AG10803 (cell line): ENCODE measurements around the gene CDKAL1.

ENCODE experiments used
- DNase-seq: peaks from one replicate; pipeline ENCODE4 v3.0.0; 2010; ENCODE audit warnings: low read depth
- H3K4me3 ChIP-seq: 2 replicates; pipeline ENCODE4 v1.5.1; 2011; ENCODE audit warnings: mild to moderate bottlenecking, low read length, control low read depth
- CTCF ChIP-seq: conservative IDR thresholded peaks from 2 replicates; pipeline ENCODE4 v1.5.1; 2011; ENCODE audit warnings: mild to moderate bottlenecking, low read length, control low read depth, inconsistent platforms

The CDKAL1 gene

DNA sequence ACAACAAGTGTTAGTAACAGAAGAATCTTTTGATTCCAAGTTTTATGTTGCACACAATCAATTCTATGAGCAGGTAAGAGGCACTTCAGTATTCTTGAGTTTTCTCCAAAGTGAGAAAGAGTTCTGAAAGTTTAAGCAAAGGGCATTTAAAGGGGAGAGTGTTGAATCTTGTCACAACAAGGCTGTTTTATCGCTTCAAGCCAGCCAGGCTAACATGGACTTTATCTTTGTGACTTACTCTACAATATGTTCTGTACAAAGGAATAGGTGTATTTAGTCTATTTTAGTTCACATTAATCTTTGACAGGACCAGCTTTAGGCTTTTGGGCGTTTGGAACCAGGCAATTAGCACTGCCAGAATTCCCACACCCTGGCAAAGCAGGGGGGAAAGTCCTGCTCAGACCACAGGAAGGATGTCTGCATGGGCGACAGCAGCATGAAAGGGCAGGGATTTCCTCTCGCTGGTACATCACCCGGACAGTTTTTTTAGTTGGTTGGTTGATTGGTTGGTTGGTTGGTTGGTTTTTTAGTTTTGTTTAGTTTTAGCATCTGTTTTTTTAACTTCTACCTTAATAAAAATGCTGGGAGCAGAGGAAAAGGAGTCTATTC lies 663.9 kb downstream of the CDKAL1 start:
- DNase-seq, result no peak
- H3K4me3 ChIP-seq, result no peak overlapping the region
- TF ChIP-seq CTCF, result no peak

DNA sequence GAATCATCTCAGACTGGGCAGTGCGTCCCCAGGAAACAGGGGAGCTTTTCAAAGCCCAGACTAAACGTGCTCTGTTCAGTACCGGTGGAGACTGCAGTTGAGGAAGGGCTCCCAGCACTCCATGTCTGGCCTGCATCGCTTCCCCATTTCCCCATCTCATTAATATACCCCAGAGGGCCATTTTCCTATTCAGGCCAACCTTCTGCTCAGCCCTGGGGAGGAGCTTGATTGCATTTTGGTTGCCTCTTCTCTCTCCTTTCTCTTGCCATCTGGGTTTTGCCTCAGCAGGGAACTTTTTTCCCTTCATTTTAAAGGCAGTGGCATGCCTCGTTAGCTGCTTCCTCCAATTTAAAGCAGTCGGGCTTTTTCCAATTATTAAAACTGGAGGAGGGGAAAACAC lies 665.0 kb downstream of the CDKAL1 start:
- DNase-seq, result no peak
- H3K4me3 ChIP-seq, result no peak overlapping the region
- TF ChIP-seq CTCF, result no peak

- no peak for DNase-seq
- no peak for TF ChIP-seq CTCF
- no peak overlapping the region for H3K4me3 ChIP-seq
Measured at GRCh38 chr6:21200134-21200870, 666.0 kb downstream of the CDKAL1 start.

GRCh38 chr6:21201187-21201586 lies 666.9 kb downstream of the CDKAL1 start:
- DNase-seq, result no peak
- TF ChIP-seq CTCF, result no peak
- H3K4me3 ChIP-seq, result no peak overlapping the region

- no peak overlapping the region for H3K4me3 ChIP-seq
- no peak for DNase-seq
- no peak for TF ChIP-seq CTCF
Measured at GRCh38 chr6:21201637-21202350, 667.5 kb downstream of the CDKAL1 start.

DNA sequence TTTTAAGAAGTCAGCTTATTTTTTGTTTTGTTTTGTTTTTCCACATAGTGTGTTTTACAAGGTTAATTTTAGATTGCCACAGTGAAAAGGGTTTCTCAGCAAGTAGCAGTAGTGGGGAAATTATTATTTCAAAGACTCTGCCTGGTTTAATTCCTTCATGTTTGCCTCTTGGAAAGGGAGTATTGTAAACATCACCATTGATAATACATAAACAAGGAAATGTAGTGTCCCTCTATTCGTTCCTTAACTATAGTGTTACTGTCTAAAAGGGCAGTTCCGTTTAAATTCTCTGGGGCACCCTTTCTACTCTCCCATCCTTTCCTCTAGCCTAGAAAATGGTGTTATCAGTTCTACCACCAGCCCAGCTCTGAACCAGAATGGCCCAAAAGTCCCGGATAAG lies 668.3 kb downstream of the CDKAL1 start:
- H3K4me3 ChIP-seq, result no peak overlapping the region
- no peak for TF ChIP-seq CTCF
- no peak for DNase-seq
